ENCODE data around the gene NAPA.
A peak's percentile ranks its signal among the peaks of the same experiment; 100 is the strongest.
"Not testable (repeated sequence)": the region's sequence is repeated elsewhere in the genome, so short reads cannot be mapped to it uniquely, and the experiment has no call there.

The NAPA gene

DNA sequence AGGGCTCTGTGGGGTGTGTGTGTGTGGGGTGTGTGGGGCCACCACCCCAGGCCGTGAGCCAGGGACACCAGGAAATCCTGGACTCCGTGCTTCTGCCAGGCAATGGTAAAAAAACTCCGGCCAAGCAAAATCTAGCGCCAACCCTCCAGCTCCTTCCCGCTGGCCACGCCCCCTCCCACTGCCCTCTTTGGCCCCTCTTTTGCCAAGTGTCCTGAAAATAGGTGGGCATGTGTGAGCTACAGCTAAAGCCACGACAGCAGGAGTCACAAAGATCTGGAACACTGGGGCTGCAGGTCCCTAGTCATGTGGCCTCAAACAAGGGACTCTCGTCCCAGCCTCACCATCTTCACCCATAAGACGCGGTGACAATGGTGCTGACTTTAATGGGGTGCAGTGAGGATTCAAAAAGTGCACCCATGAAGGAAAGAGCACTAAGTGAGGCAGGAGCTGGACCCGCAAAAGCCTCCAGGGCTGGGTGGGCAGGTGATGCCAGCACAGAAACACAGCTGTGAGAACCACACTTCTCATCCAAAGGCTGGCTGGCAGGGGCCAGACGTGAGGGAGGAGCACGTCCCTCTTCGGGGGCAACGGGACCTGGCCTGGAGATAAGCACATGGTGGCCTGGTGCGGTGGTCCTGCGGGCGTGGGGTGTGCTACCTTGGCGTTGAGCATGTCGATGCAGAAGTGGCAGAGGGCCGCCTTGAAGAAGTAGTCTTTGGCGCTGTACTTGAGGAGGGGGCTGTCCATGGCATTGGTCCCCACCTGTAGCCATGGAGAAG lies 23.3 kb downstream of the NAPA start:
- Mint-ChIP-seq H3K4me3 (no peak overlapping the region), H3K9me3 (no peaks in the 10 kb centered on the region), H3K4me1 (peaks cover 21 to 29% of the 10 kb centered on the region in 2 donors), H3K36me3 (peaks cover 36 to 45% of the 10 kb centered on the region in 2 donors), H3K27ac (no peak overlapping the region), H3K27me3 (no peaks in the 10 kb centered on the region)
- DNase-seq: no peak
- no peak for ATAC-seq (replicated peaks)

DNA sequence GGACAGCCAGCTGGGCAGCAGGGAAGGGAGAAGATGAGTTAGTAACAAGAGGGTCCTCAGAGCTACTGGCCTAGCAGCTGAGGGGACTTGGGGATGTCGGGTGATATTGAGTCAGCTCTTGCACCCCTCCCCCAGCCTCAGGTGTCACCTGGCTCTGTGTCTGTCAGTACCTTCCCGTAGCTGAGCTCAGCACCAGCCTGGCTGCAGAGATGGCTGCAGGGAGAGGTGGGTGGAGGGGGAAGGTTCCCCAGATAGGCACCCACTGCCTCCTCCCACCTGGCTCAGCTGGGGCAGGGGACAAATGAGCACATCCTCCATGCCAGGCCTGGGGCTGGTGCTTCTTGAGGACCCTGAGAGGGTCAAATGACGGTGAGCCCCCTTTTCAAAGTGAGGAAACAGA lies 24.0 kb downstream of the NAPA start:
- no peak overlapping the region for H3K27ac Mint-ChIP-seq
- H3K27me3 Mint-ChIP-seq: no peaks in the 10 kb centered on the region
- peaks cover 32 to 40% of the 10 kb centered on the region in 2 donors for H3K36me3 Mint-ChIP-seq
- no peak overlapping the region for H3K4me3 Mint-ChIP-seq
- ATAC-seq (replicated peaks): no peak
- no peak for DNase-seq
- peaks cover 27 to 31% of the 10 kb centered on the region in 2 donors for H3K4me1 Mint-ChIP-seq
- no peaks in the 10 kb centered on the region for H3K9me3 Mint-ChIP-seq

DNA sequence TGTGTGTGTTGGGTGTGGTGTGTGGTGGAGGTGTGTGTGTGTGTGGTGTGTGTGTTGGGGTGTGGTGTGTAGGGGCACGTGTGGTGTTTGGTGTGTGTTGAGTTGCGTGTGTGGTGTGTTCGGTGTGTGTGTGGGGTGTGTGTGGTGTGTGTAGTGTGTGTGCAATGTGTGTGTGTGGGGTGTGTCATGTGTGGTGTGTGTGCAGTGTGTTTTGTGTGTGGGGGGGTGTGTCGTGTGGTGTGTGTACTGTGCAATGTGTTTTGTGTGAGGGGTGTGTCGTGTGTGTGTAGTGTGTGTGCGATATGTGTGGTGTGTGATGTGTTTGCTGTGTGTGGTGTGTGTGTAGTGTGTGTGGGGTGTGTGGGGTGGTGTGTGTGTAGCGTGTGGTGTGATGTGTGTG lies 24.8 kb downstream of the NAPA start:
- H3K9me3 Mint-ChIP-seq: no peaks in the 10 kb centered on the region
- no peak for DNase-seq
- no peak for ATAC-seq (replicated peaks)
- H3K4me3 Mint-ChIP-seq: no peak overlapping the region
- H3K27me3 Mint-ChIP-seq: no peaks in the 10 kb centered on the region
- H3K27ac Mint-ChIP-seq: peak overlapping the region; percentile 15
- peaks cover 34 to 35% of the 10 kb centered on the region in 2 donors for H3K4me1 Mint-ChIP-seq
- peaks cover 32 to 45% of the 10 kb centered on the region in 2 donors for H3K36me3 Mint-ChIP-seq

DNA sequence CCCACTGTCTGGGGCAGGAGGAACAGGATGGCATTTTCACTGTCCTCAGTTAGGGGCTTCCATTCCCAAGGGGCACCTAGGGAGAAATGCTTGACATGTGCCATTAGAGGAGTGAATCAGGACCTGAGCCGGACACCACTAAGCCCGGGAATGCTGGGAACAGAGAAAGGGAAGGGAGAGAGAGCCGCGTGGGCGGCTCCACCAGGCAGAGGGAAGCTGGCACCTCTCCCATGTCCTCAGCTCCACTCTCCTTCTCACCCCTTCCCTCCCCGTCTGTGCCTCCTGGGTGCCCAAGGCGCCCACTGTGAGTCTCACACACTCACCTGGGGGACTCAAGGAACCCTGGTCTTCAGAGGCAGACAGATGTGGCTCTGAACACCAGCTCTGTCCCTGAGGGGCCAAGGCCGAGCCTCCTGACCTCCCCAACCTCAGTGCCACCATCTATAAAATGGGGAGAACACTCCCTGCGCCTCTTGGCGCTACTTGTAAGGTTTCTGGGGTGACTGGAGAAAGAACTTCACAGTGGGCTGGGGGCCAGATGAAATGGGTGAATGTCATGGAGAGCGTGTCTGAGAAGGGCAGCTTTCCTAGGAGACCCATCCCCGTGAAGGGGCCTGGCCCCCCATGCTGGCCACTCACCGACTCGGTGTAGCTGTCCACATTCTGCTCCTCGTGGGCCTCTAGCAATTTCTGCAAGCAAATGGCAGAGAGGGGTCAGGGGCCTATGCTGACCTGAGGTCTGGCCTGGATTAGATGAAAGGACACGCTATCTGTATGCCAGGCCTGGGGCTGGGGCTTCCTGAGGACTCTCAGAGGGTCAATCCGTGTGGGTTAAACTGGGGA lies 25.6 kb downstream of the NAPA start:
- Mint-ChIP-seq H3K27ac (peak overlapping the region; percentile 57), H3K36me3 (peaks cover 32 to 45% of the 10 kb centered on the region in 2 donors), H3K4me1 (peaks cover 36 to 42% of the 10 kb centered on the region in 2 donors), H3K4me3 (no peak overlapping the region), H3K27me3 (no peaks in the 10 kb centered on the region), H3K9me3 (no peaks in the 10 kb centered on the region)
- DNase-seq (no peak), ATAC-seq (replicated peaks) (no peak)

DNA sequence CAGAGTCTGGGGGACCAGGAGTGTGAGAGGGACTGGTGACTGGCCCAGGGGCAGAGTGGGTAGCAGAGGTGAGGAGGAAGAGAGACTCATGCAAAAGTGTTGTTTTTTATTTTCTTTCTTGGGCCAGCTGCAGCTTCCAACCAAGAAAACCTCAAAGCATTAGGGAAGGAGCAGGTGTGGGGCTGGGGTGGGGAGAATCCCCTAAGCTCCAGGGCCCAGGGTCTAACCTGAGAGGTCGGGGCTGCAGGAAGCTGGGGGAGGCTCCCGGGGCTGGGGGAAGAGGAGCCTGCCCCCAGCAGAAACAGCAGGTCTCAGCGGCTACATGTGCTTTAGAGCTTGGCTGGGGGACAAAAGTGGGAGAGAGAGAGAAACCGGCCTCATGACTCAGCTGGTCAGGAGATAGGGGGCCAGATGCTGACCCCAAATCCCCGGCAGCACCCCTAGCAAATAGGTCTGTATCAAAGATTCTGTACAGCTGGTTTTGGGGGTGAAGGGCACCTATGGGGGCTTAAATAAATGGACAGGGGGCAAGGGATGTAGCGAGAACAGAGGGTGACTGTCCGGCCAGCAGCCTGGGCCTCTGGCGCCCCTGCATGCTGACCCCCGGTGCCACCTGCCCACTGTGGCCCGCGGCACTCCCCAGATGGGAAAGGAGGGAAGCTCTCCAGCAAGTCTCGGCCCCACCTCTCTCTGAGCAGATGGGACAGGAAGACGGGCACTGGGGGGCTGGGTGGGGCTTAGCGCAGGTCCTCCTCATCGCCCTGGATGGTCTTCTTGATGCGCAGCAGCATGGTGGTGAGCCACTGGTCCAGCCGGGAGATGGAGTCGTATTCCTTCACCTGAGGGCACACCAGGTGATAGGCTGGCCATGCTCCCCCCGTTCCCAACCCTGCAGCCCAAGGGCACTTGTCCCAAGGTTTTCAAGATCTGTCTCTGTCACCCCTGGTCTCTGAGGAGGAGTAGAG lies 27.0 kb downstream of the NAPA start:
- Mint-ChIP-seq H3K27ac (peak overlapping the region; percentile 86), H3K9me3 (no peaks in the 10 kb centered on the region), H3K4me3 (peak overlapping the region; percentile 39 to 61), H3K36me3 (peaks cover 26 to 38% of the 10 kb centered on the region in 2 donors), H3K27me3 (no peaks in the 10 kb centered on the region), H3K4me1 (peaks cover 38 to 55% of the 10 kb centered on the region in 2 donors)
- ATAC-seq (replicated peaks): peak in 1 of 2 donors; percentile 3
- DNase-seq: no peak

DNA sequence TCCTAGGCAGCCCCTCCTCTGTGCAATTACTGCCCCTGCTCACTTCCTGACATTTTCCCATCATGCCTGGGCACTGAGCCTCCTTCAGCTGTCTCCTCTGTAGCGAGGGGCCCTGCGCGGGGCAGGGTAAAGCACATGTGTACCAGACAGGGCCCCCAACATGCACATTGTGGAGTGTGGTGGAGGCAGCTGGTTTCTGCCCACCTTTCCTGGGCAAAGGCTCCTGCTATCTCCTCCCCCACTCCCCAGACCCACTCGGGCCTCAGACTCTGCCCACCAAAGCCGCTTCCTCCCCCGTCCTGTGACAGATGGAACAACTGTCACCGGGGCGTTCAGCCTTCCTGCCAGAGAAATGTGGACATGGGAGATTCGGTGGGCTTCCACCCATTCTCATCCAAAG lies 28.0 kb downstream of the NAPA start:
- Mint-ChIP-seq H3K27me3 (no peaks in the 10 kb centered on the region), H3K9me3 (no peaks in the 10 kb centered on the region), H3K27ac (peak overlapping the region; percentile 86), H3K4me1 (peaks cover 38 to 55% of the 10 kb centered on the region in 2 donors), H3K36me3 (peaks cover 26 to 35% of the 10 kb centered on the region in 2 donors), H3K4me3 (peak overlapping the region in 1 of 2 donors; percentile 61)
- DNase-seq (no peak), ATAC-seq (replicated peaks) (no peak)

DNA sequence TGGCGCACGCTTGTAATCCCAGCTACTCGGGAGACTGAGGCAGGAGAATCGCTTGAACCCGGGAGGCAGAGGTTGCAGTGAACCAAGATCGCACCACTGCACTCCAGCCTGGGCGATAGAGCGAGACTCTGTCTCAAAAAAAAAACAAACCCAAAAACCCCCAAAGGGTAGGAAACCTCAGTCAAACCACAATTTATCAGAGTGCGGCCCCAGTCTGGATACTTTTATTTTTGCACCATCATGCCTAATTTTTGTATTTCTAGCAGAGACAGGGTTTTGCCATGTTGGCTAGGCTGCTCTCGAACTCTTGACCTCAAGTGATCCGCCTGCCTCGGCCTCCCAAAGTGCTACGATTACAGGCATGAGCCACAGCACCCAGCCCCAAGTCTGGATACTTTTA lies 28.6 kb downstream of the NAPA start:
- not testable (repeated sequence) for DNase-seq; H3K9me3 Mint-ChIP-seq; H3K27me3 Mint-ChIP-seq; ATAC-seq (replicated peaks); H3K4me3 Mint-ChIP-seq
- Mint-ChIP-seq H3K4me1 (peaks cover 38 to 55% of the 10 kb centered on the region in 2 donors), H3K27ac (peak overlapping the region; percentile 67), H3K36me3 (peaks cover 26 to 30% of the 10 kb centered on the region in 2 donors)

DNA sequence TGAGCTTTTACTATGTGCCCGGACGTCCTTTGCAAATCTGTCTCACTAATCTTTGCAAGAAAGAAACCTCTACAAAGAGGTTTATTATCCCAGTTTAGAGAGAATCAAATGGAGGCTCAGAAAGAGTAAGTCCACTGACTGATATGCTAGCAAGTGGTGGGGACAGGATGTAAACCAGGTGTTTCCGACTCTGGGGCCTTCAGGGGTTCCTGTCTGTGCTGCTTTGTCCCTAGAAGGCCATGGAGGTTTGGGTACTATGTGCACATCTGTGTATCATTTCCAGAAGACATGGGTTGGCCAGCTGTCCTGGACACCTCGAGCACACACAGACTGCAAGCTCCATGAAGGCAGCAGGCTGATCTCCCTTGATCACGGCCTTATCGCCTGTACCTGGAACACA lies 29.7 kb downstream of the NAPA start:
- Mint-ChIP-seq H3K27me3 (peaks cover 0 to 5% of the 10 kb centered on the region in 2 donors), H3K4me3 (peak overlapping the region; percentile 92 to 94), H3K27ac (peak overlapping the region; percentile 99), H3K4me1 (peaks cover 40 to 55% of the 10 kb centered on the region in 2 donors), H3K36me3 (peaks cover 27 to 29% of the 10 kb centered on the region in 2 donors), H3K9me3 (no peaks in the 10 kb centered on the region)
- ATAC-seq (replicated peaks) (no peak), DNase-seq (no peak)

DNA sequence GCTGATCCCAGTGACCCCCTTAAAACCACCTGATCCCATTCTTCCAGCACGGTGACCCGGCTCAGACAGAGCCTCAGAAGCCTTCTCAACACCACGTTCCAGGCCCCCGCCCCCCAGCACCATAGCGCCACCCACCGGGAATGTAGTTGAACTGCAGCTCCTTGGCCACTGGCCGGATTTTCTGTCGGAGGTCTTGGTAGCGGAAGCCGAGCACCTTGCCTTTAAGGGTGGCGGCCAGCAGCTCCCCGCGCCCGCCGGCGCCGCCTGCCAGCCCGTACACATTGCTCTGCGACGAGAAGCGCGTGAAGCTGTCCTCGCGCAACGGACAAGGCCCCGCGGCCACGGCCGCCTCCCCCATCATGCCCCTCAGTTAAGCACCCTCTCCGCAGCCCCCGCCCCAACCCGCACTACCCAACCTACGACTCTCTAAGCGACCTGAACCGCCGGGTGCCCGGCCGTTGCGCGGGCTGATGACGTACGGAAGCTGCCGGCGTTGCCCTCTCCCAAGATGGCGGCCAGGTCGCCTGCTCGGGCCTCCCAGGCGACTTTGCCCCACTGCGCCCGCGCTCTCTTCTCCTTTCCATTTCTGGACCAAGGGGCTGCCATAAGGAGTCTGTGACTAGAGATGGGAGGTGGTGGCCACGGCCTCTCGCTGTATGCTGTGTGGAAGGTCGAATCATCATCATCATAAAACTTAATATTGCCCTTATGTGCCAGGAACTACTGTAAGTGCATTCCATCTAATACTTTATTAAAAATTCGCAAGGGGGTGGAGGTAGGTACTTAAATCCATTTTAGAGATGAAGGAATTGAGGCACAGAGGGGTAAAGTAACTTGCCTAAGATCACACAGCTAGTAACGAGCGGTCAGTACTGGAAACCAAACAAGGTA lies 30.8 kb downstream of the NAPA start, which contains the start of gene KPTN:
Gene KPTN, minus strand, starts transcription at position 420 of the 891 bp plus-strand sequence. Its CDS starts 59 bp downstream, at position 361.
- H3K4me3 Mint-ChIP-seq: peak within 1 kb of the TSS; percentile 92 to 94
- peaks cover 19 to 26% of the 10 kb centered on the region in 2 donors for H3K36me3 Mint-ChIP-seq
- H3K9me3 Mint-ChIP-seq: no peaks in the 10 kb centered on the region
- DNase-seq: peak; percentile 86
- peaks cover 0 to 10% of the 10 kb centered on the region in 2 donors for H3K27me3 Mint-ChIP-seq
- peak; percentile 91 to 92 for ATAC-seq (replicated peaks)
- peaks cover 38 to 55% of the 10 kb centered on the region in 2 donors for H3K4me1 Mint-ChIP-seq
- peak within 1 kb of the TSS; percentile 99 for H3K27ac Mint-ChIP-seq

DNA sequence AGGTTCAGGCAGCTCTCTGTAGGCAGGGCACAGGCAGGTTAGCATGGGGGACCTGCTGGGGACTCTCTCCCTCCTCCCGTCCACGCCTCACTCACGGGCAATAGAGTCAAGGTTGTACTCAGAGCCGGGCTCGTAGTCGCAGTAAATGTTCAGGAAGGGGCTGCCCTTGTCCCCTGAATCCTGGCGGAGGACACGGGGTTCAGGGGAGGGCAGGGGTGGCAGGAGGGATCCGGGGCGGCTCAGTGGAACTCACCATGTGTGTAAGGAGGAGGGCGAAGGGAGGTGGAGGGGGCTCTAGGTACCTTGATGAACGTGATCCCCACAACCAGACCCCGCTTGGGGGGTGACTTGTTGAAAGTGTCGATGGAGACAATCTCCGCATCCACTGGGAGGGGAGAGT lies 31.7 kb downstream of the NAPA start:
- H3K27ac Mint-ChIP-seq: no peak overlapping the region
- H3K4me1 Mint-ChIP-seq: peaks cover 38 to 53% of the 10 kb centered on the region in 2 donors
- peaks cover 18 to 26% of the 10 kb centered on the region in 2 donors for H3K36me3 Mint-ChIP-seq
- H3K4me3 Mint-ChIP-seq: peak overlapping the region; percentile 92 to 94
- no peaks in the 10 kb centered on the region for H3K9me3 Mint-ChIP-seq
- ATAC-seq (replicated peaks) (no peak), DNase-seq (no peak)
- peaks cover 0 to 10% of the 10 kb centered on the region in 2 donors for H3K27me3 Mint-ChIP-seq

DNA sequence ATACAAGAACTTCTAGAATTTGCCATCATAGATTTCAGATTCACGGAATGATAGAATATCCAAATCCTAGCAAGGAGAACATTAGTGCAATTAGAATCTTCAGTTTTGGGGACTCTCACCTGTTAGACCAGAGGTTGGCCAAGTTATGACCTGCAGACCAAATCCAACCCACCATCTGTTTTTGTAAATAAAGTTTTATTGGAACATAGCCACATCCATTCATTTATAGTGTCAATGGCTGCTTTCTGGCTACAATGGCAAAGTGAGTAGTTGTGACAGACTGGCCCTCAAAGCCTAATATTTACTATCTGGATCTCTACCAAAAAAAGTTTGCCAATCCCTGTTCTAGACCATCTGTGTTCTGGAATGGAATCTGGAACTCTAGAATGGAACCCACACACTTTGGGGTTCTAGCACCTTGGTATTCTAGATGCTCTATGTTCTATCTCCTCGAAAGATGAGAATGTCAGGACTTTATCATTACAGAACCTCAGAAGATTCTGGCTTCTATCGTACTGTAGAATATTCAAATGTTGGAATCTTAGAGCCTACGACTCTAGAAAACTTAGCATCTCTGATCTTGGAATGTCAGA lies 33.3 kb downstream of the NAPA start:
- H3K4me3 Mint-ChIP-seq: no peak overlapping the region
- peaks cover 0 to 10% of the 10 kb centered on the region in 2 donors for H3K27me3 Mint-ChIP-seq
- DNase-seq (no peak), ATAC-seq (replicated peaks) (no peak)
- H3K9me3 Mint-ChIP-seq: no peaks in the 10 kb centered on the region
- H3K36me3 Mint-ChIP-seq: peaks cover 5 to 16% of the 10 kb centered on the region in 2 donors
- no peak overlapping the region for H3K27ac Mint-ChIP-seq
- peaks cover 23 to 36% of the 10 kb centered on the region in 2 donors for H3K4me1 Mint-ChIP-seq

DNA sequence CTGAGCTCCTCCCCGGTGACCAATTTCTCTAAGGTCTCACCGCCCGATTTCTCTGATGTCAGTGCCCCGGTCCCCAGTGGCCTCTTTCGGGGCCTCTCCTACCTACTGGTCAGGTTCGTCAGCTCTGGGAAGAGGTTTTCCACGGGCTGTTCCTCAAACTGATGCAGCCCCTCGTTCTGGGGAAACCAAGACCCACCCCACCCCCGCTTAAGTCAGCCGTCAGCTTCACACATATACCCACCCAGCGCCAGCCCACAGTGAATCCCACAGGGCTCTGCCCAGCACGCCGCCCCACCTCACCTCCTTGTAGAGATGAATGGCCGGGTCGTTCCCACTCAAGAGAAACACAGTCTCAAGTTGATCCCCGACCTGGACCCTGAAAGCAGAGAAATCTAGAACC lies 34.2 kb downstream of the NAPA start:
- Mint-ChIP-seq H3K36me3 (peaks cover 5 to 20% of the 10 kb centered on the region in 2 donors), H3K27me3 (peaks cover 0 to 10% of the 10 kb centered on the region in 2 donors), H3K27ac (no peak overlapping the region), H3K4me3 (no peak overlapping the region), H3K4me1 (peaks cover 16 to 27% of the 10 kb centered on the region in 2 donors), H3K9me3 (no peaks in the 10 kb centered on the region)
- DNase-seq (no peak), ATAC-seq (replicated peaks) (no peak)

Data from stimulated activated naive B cell treated with anti-CD40 and anti-IgM and Interleukin-4, amounts not matched to agents 10 μg/mL and 1 μg/mL and 100 μg/mL, for 72 hours (primary cell).